Keratinocyte (primary cell): ENCODE results near the gene RPP25L. TPM values are rescaled to one million over a fixed set of nuclear protein-coding genes. Genes with fewer than 3 reads are reported as not detected.

ENCODE experiments used
- DNase-seq: peaks from one replicate; pipeline ENCODE4 v3.0.0-alpha.2; 2011; ENCODE audit warnings: low read depth, missing footprints, low spot score
- FAIRE-seq: peaks from 2 replicates; lab custom pipeline; 2011; peaks lifted over from hg19 to GRCh38; lab: Jason Lieb, UNC
- H2AFZ ChIP-seq: 2 replicates; pipeline ENCODE4 v1.6.0; 2012; ENCODE audit warnings: low read length, control low read depth, inconsistent platforms; ENCODE audit not compliant: control insufficient read depth
- H3K27ac ChIP-seq: 2 replicates; pipeline ENCODE4 v1.5.1; 2011; ENCODE audit warnings: low read length; ENCODE audit not compliant: control insufficient read depth, insufficient read depth
- H3K27me3 ChIP-seq: 3 replicates; pipeline ENCODE4 v1.6.0; 2011; ENCODE audit warnings: low read length; ENCODE audit not compliant: control insufficient read depth, insufficient read depth; ENCODE audit errors: extremely low read depth
- H3K36me3 ChIP-seq, 2 experiments: 2 replicates in 1 of 2; 3 replicates in 1 of 2; pipeline ENCODE4 v1.5.1; 2011; ENCODE audit warnings: low read length in 2 of 2, mild to moderate bottlenecking in 1 of 2; ENCODE audit not compliant: control insufficient read depth in 2 of 2, insufficient read depth in 2 of 2; ENCODE audit errors: extremely low read depth in 1 of 2
- H3K4me1 ChIP-seq: 3 replicates; pipeline ENCODE4 v1.5.1; 2011; ENCODE audit warnings: low read length; ENCODE audit not compliant: control insufficient read depth, insufficient read depth; ENCODE audit errors: extremely low read depth
- H3K4me2 ChIP-seq: 3 replicates; pipeline ENCODE4 v1.6.0; 2011; ENCODE audit warnings: low read depth, low read length; ENCODE audit not compliant: control insufficient read depth, insufficient read depth; ENCODE audit errors: extremely low read depth
- H3K4me3 ChIP-seq, 3 experiments: fragments of 200-600 bp in 1 of 3; sonication (generic) in 1 of 3; 2 replicates in 2 of 3; 3 replicates in 1 of 3; pipeline ENCODE4 v1.5.1; 2011 to 2016; ENCODE audit warnings: low read length in 3 of 3, mild to moderate bottlenecking in 3 of 3, control low read depth in 2 of 3, inconsistent platforms in 1 of 3, low read depth in 1 of 3, mixed read lengths in 1 of 3, mixed run types in 1 of 3, moderate library complexity in 1 of 3; ENCODE audit not compliant: control insufficient read depth in 2 of 3, insufficient read depth in 2 of 3; ENCODE audit errors: extremely low read depth in 1 of 3
- H3K79me2 ChIP-seq: 2 replicates; pipeline ENCODE4 v1.6.0; 2012; ENCODE audit warnings: low read length; ENCODE audit not compliant: control insufficient read depth, insufficient read depth
- H3K9ac ChIP-seq: 3 replicates; pipeline ENCODE4 v1.6.0; 2011; ENCODE audit warnings: low read length; ENCODE audit not compliant: control insufficient read depth, insufficient read depth; ENCODE audit errors: extremely low read depth
- H3K9me1 ChIP-seq: 3 replicates; pipeline ENCODE4 v1.6.0; 2011; ENCODE audit warnings: low read length; ENCODE audit not compliant: control insufficient read depth, insufficient read depth; ENCODE audit errors: extremely low read depth
- H3K9me3 ChIP-seq: 2 replicates; pipeline ENCODE4 v1.5.1; 2012; ENCODE audit warnings: low read depth, low read length; ENCODE audit not compliant: control insufficient read depth
- H4K20me1 ChIP-seq: 3 replicates; pipeline ENCODE4 v1.6.0; 2011; ENCODE audit warnings: low read length; ENCODE audit not compliant: control insufficient read depth, insufficient read depth; ENCODE audit errors: extremely low read depth
- EZH2 ChIP-seq: IDR thresholded peaks from one replicate; pipeline ENCODE4 v1.6.1; 2012; ENCODE audit warnings: inconsistent platforms, mild to moderate bottlenecking, low read length, moderate library complexity
- dilution Hi-C: fragments of 300-500 bp; cut with MboI; formaldehyde crosslinking; loops from one replicate; pipeline ENCODE4 v1.7.0; 2020; ENCODE audit warnings: low sequenced_read_pairs; ENCODE audit not compliant: extremely low pct_ligation_motif_present
- polyA plus RNA-seq, 5 experiments: library from polyadenylated mRNA; depleted of rRNA in 3 of 5; stranded (reverse) in 3 of 5; stranded (forward) in 1 of 5; unstranded in 1 of 5; fragments of >200 nt; gene quantifications; 1 replicate in 1 of 5; 2 replicates in 3 of 5; 3 replicates in 1 of 5; pipeline versions ENCODE4 v1.2.1 to v1.2.3, GENCODE V29; 2011 to 2012; ENCODE audit warnings: missing spikeins in 2 of 5, low read depth in 1 of 5, low replicate concordance in 1 of 5
- TF ChIP-seq, protein P1 (sequence below), 3 experiments: IDR thresholded peaks in 1 of 3; conservative IDR thresholded peaks in 1 of 3; optimal IDR thresholded peaks in 1 of 3; 2 replicates in 2 of 3; 3 replicates in 1 of 3; pipeline versions ENCODE3 to v1.5.1; 2011; ENCODE audit warnings: low read length in 3 of 3, mild to moderate bottlenecking in 3 of 3, moderate library complexity in 2 of 3, control low read depth in 1 of 3, inconsistent platforms in 1 of 3; ENCODE audit not compliant: insufficient read depth in 2 of 3; ENCODE audit errors: extremely low read depth in 1 of 3

Gene RPP25L
- polyA plus RNA-seq, 1 donor (not counting 4 experiments of a cell fraction or from before 2014, with no cell fraction given), result 23.4 TPM

DNA sequence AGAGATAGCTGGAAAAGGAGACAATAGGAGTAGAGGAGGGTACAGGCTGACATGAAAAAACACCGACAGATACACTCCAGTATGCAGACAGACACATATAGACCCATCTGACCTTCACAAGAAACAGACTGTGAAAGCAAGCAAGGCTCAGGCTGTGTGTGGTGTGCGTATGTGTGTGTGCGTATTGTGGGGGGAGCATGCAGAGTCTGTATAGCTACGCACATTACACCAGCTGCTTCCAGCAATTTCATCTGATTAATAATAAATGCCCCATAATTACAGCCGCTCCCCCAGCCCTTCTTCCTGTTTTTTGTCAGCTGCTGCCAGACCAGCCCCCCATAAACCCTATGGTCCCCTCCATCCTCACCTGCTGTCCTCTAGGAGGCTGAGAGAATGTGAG, 29.1 kb downstream of the RPP25L start:
- no peak for DNase-seq
- no peak overlapping the region for H3K4me2 ChIP-seq
- no peaks in the 10 kb centered on the region for H3K4me1 ChIP-seq
- no peak for TF ChIP-seq EZH2
- TF ChIP-seq, protein P1, sequence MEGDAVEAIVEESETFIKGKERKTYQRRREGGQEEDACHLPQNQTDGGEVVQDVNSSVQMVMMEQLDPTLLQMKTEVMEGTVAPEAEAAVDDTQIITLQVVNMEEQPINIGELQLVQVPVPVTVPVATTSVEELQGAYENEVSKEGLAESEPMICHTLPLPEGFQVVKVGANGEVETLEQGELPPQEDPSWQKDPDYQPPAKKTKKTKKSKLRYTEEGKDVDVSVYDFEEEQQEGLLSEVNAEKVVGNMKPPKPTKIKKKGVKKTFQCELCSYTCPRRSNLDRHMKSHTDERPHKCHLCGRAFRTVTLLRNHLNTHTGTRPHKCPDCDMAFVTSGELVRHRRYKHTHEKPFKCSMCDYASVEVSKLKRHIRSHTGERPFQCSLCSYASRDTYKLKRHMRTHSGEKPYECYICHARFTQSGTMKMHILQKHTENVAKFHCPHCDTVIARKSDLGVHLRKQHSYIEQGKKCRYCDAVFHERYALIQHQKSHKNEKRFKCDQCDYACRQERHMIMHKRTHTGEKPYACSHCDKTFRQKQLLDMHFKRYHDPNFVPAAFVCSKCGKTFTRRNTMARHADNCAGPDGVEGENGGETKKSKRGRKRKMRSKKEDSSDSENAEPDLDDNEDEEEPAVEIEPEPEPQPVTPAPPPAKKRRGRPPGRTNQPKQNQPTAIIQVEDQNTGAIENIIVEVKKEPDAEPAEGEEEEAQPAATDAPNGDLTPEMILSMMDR (optimal IDR thresholded peaks at IDR 0.05 in 1 of 3, IDR thresholded peaks at IDR 0.05 in 1 of 3, conservative IDR thresholded peaks at IDR 0.05 in 1 of 3; ENCODE audit: extremely low read depth in 1 of 3, insufficient read depth in 2 of 3, low read length in 3 of 3), result no peak
- no peak overlapping the region for H3K27ac ChIP-seq
- no peak for FAIRE-seq
- no peaks in the 10 kb centered on the region for H4K20me1 ChIP-seq
- H3K9me1 ChIP-seq, result no peaks in the 10 kb centered on the region
- peaks cover 80% of the 10 kb centered on the region for H3K27me3 ChIP-seq
- dilution Hi-C loops, result no loop called here
- no peaks in the 10 kb centered on the region for H3K79me2 ChIP-seq
- no peak overlapping the region for H2AFZ ChIP-seq
- no peak overlapping the region for H3K9ac ChIP-seq
- H3K4me3 ChIP-seq, result no peak overlapping the region
- no peaks in the 10 kb centered on the region for H3K36me3 ChIP-seq
- H3K9me3 ChIP-seq, result peaks cover 3% of the 10 kb centered on the region

GRCh38 chr9:34581318-34581717, 30.6 kb downstream of the RPP25L start:
- DNase-seq (no peak), FAIRE-seq (no peak)
- no peak for TF ChIP-seq EZH2
- TF ChIP-seq, protein P1 (optimal IDR thresholded peaks at IDR 0.05 in 1 of 3, IDR thresholded peaks at IDR 0.05 in 1 of 3, conservative IDR thresholded peaks at IDR 0.05 in 1 of 3; ENCODE audit: extremely low read depth in 1 of 3, insufficient read depth in 2 of 3, low read length in 3 of 3), result no peak
- no peak overlapping the region for H2AFZ ChIP-seq
- no peaks in the 10 kb centered on the region for H4K20me1 ChIP-seq
- no peak overlapping the region for H3K4me2 ChIP-seq
- no peak overlapping the region for H3K4me3 ChIP-seq
- no peaks in the 10 kb centered on the region for H3K79me2 ChIP-seq
- H3K27ac ChIP-seq, result no peak overlapping the region
- dilution Hi-C loops, result no loop called here
- H3K9me3 ChIP-seq, result peaks cover 3% of the 10 kb centered on the region
- no peaks in the 10 kb centered on the region for H3K4me1 ChIP-seq
- peaks cover 80% of the 10 kb centered on the region for H3K27me3 ChIP-seq
- H3K9me1 ChIP-seq, result no peaks in the 10 kb centered on the region
- no peaks in the 10 kb centered on the region for H3K36me3 ChIP-seq
- no peak overlapping the region for H3K9ac ChIP-seq
